HFF-Myc (cell line): ENCODE results near the gene ZNF177.

Experiments
- DNase-seq: peaks from one replicate; pipeline ENCODE4 v3.0.0-alpha.2; 2011; ENCODE audit warnings: low read depth; ENCODE audit errors: extremely low read depth
- H3K4me3 ChIP-seq: replicated peaks from 2 replicates; pipeline ENCODE4 v1.5.1; 2011; ENCODE audit warnings: low read depth, mild to moderate bottlenecking, control low read depth, low read length
- CTCF ChIP-seq: IDR thresholded peaks from 2 replicates; pipeline ENCODE4 v1.5.1; 2012; ENCODE audit warnings: mild to moderate bottlenecking, low read depth, low read length, control low read depth; ENCODE audit errors: missing control alignments

The ZNF177 gene

GRCh38 chr19:9329999-9330398, 32.8 kb upstream of the ZNF177 start:
- DNase-seq = no peak
- H3K4me3 ChIP-seq = no peak overlapping the region
- no peak for TF ChIP-seq CTCF

GRCh38 chr19:9342610-9343304, 20.1 kb upstream of the ZNF177 start:
- no peak for TF ChIP-seq CTCF
- no peak for DNase-seq
- no peak overlapping the region for H3K4me3 ChIP-seq

- no peak overlapping the region for H3K4me3 ChIP-seq
- DNase-seq = no peak
- TF ChIP-seq CTCF = no peak
These were observed 17.8 kb upstream of the ZNF177 start for GRCh38 chr19:9345005-9345404.

- no peak overlapping the region for H3K4me3 ChIP-seq
- no peak for TF ChIP-seq CTCF
- DNase-seq = no peak
These were observed 14.6 kb upstream of the ZNF177 start for GRCh38 chr19:9348253-9348652.

GRCh38 chr19:9348671-9349070, 14.1 kb upstream of the ZNF177 start:
- no peak for TF ChIP-seq CTCF
- DNase-seq = no peak
- no peak overlapping the region for H3K4me3 ChIP-seq

- TF ChIP-seq CTCF = no peak
- no peak for DNase-seq
- no peak overlapping the region for H3K4me3 ChIP-seq
These were observed 10.3 kb upstream of the ZNF177 start for GRCh38 chr19:9352505-9352904.

- DNase-seq = no peak
- no peak overlapping the region for H3K4me3 ChIP-seq
- no peak for TF ChIP-seq CTCF
These were observed 9.8 kb upstream of the ZNF177 start for GRCh38 chr19:9353011-9353410.
